GM19238 (cell line): Measurements from ENCODE around the gene MAP2K5.

Experiments
- DNase-seq: peaks from one replicate; pipeline ENCODE4 v3.0.0; 2011; ENCODE audit warnings: low spot score; ENCODE audit not compliant: insufficient read length

MAP2K5 gene

DNA sequence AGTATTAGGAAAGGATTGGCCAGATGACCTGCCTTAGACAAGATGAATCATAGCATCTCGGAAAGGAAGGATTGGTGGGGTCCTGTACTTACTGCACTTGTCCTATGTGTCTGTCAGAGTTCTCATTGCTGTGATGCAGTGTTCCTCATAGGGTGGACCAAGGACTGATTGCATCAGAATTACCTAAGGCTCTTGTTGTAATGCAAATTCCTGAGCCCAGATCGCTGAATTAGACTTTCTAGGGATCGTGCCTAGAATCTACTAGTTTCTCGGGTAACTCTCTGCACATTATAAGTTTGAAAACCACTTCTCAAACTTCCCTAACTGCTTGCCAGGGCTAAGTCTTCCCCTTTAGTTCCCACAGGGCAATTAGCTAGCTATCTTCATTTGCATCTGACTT lies 207.9 kb downstream of the MAP2K5 start:
- no peak for DNase-seq

DNA sequence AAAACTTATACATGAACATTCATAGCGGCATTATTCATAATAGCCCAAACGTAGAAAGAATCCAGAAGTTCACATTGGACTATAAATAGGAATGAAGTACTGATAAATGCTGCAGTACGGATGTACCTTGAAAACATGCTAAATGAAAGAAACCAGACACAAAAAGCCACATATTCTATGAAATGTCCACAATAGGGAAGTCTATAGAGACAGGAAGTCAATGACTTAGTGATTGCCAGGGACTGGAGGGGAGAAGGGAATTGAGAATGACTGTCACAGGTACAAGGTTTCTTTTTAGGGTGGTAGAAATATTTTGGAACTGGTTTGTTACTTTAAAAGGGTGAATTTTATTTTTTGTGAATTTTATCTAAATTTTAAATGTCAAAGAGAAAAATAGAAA lies 211.4 kb downstream of the MAP2K5 start:
- no peak for DNase-seq

DNA sequence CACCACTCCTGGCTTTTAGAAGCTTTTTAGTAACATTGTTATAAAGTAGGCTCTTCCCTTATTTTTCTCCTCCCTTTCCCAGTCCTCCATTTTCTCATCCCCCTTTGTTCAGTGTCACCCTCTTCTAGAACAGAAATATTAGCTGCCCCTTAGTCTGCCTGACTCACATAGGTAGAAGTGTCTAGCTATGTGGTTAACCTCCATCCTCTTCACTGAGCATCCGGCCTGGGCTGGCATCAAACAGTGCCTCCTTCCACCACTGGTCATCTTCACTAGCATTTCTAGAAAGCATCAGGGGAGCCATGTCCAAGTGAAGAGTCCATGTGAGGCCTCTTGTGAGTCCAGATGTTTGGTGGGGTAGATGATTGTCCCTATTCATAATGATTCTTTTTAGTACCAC lies 212.8 kb downstream of the MAP2K5 start:
- DNase-seq = no peak

DNA sequence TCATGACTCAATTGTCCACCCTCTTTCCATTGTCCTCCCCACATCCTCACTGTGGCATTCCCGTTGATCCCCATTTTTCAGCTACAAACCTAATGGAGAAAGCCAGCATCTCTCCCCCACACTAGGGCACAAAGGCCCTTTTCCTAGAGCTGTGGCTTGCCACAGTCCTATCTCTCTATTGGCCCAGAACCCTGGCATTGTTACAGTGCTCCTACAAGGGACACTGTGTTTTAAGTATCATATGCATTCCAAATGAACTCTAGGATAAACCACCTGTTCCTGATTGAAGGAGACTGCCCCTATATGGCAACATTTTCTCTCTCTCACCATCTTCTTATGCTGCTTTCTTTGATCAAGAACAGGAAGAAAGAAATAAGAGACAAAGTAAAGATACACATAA lies 213.4 kb downstream of the MAP2K5 start:
- DNase-seq = no peak

DNA sequence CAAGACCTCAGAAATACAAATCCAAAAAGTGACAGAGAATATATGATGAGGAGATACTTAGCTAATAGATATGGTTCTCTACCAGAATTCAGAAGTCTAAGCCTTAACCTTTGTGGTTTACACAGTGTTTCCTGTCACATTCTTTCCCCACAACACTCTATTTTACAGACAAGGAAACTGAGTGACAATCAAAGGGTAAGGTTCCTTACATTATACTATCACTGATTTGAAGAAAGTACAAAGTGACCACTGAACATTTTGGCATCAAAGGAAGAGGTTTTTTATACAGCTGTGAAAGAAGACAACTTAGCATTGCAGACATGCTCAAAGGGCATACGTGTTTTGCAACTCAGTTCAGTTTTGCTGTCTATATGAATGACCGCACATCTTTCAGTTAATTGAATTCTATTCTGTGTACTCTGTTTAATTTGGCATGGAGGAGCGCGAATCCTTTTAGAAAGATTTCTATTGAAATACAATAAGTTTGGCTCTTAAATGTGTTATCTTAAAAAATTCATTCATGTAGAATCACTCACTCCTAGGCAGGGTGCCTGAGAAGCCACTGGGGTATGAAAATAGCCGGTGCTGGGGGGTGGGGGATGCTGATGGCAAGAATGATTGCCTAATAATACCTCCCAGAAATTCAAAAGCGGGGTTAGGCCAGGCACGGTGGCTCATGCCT lies 216.3 kb downstream of the MAP2K5 start:
- no peak for DNase-seq

DNA sequence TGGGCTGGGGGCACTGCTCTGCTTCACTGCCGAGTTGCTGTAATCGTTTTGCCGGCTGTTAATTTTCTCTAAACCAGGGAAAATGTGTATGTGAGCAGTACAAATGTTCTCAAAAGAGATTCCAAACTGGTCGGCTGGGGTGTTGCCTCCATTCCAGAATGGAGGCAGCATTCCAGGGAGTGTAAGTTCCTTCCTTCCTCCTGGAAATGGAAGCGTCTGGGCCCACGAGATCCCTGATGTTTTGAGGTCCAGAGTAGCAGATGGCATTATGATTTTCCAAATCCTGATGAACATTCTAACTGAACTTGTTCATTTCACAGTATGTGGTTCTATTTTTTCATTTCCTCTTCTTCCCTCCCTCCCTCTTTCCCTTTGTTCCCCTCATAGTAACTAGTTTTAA lies 218.4 kb downstream of the MAP2K5 start:
- DNase-seq = no peak

DNA sequence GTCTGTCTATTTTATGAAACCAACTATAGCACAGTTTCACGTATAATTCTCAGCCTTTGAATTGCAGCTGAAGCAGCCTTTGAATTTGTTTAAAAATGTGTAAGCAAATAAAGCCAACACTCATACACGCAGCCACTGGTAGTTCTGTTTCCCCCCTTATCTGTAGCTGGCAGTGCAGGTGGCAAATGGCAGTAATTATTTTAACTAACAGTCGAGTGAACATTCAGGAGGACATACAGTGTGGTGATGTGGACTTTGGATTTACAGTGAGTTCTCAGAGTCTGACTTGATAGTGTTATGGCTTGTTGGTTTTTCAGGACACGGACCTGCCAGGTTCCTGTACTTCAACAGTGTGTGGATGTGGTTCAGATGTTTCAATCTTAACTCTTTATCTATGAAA lies 218.8 kb downstream of the MAP2K5 start:
- no peak for DNase-seq

DNA sequence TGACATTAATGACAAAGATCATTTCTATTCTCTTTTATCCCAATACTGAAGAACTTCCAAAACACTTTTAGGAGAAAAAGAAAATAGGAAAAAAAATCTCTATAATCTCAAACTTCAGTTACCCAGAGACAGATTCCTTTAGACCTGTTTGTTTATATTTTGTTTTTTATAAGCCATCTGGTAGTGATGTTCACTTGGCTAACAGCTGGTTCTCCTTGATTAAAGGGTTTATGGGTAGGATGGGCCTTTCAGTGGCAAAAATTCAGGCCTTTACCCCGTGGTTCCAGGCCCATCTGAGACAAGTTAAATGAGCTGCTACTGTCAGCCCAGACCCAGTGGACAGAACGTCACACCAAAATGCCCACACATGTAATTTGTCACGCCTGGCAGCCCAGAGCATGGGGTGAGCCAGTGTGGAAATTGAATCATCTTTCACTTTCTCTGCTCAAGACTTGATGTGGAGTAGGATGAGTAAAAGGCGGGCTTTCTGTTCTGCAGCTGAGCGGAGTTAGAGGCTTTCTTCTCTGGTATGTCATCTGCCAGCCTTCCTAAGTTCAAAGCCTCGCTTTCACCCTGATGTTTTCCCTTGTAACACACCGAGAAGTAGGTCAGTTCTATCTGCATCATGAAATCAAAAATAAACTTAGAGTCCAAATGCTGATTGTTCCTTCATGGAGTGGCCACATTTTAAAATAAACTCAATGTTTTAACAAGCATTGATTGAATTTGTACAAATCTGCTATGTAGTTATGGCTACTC lies 220.3 kb downstream of the MAP2K5 start:
- DNase-seq = peak; percentile 48

DNA sequence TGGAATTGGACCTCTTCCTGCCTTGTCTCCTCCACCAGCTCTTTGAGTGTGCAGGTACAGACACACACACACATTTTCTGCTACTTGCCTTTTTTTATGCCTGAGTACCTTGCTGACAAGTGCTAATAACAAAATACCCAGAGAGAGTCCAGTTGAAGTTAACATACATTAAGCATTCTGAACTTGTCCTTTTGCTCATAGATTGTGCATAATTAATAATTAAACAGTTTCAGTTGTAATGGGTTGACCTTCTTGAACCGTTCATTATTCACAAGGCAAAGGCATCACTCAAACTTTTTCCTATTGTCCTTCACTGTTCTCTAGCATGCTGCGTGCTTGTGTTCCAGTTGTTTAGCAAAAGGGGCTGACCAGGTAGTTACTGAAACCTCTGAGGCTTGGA lies 223.2 kb downstream of the MAP2K5 start:
- DNase-seq = no peak

DNA sequence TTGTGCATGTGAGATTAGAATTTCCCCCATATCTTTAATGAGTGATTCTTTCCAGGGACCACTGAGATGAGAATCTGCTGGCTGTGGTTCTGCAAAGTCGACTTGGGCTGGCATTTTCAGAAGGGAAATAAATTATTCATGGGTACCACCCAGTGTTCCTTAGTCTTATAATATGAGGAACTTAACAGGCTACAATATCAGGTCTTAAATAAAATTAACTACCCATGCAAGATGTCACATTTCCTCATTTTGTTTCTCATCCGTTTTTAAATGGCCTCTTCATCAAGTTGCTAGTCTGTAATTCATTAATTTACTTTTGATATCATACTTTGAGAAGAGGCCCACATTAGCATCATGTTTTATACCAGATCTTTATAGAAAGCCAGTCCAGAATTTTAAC lies 224.5 kb downstream of the MAP2K5 start:
- no peak for DNase-seq

DNA sequence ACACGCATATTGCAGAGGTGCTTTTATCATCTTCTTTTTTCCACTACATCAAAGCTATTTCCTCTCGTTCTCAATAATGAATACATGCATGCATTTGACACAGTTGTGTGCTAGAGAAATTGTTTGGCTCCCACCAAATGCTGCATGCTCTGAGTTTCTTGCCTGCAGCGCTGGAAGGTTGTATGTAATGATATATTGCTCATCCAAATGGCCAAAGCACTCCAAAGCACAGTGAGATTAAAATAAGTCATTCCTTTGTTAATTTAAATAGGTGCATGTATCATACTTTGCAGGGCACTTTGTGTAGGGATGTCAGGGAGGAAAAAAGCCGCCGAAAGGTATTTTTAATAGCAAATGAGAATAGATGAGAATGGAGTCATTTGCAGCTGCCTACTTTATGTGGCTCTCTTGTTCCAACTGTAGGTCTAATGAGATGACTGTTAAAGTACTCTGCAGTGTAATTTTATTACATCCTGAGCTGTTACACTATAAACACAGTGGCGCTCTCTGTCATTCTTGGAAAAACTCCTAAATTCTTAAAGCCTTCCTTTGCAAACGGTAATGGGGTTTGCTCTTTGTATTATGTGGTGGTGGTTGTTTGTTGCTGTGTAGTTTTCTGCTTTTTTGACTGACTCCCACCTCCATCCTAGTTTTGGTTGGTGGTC lies 225.9 kb downstream of the MAP2K5 start:
- no peak for DNase-seq

DNA sequence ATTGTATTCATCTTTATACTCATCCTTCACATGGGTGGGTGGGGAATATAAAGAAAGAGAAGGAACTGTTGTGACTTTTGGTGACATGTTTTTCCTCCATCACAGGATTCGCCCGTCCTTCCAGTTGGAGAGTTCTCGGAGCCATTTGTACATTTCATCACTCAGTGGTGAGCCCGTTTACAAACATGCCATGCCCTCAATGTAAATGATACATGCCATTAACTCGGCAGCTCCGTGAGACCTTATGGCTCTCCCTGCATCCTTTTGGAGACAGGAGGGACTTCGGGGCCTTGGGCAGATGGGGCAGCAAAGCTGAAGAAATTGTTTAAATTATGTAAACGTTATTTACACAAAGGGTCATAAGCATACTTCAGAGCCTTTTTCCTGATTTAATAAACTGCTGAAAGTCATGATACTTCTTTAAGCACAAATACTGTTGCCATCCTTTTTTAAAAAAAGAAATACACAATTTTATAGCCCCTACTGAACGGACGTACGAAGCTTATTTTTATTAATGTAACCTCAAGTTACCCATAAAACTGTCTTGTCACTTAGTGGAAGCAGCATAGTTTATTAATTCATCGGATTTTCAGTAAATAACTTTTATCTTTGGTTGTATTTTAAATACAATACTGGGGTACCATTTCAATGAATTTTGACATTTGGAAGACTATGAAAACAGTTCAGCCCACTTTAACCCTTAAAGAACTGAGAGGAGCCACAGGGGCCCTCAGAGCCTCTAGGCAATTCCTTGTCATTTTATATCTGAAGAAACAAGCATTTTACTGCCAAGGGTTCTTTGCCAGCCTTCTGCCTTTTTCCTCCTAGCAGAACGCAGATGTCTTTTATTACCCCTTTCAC lies 227.2 kb downstream of the MAP2K5 start:
- DNase-seq = no peak

DNA sequence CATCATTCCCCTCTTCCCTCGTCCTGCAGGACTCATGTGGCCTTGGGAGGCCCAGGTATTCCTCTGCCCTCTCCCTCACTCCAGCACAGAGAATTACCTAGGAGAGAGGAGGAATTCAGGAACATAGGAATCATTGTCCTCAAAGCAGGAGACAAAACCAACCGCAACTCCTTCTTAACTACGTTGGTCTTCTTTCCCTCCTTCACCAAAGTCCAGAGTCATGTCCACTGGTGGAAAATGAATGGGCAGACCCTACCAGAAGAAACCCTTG lies 227.8 kb downstream of the MAP2K5 start:
- DNase-seq = no peak

DNA sequence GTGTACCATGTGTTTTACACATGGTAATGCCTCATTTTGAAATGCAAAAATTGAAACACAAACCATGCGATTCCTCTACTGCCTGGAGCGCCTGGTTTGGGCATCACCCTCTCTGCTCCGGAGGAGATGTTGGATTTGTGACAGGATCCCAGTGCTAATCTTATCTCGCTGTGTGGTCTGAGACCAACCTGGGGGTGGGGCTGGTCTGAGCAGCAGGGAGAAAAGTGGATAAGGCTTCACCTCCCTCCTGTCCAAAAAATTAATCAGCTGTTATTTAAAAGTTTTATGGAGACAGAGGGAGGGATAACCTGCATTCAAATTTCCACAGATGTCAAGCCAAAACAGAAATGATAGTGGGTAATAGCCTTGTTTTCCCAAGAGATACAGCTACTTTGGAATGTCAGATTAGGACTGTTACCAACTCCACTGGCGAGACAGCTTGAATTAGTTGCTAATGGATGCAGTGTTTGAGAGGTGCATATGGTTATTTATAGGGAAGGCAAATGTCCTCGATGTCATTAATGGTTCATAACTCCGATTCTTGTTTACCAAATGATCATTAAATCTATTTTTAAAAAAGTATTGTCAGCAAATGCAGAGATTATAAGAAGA lies 228.8 kb downstream of the MAP2K5 start:
- no peak for DNase-seq

DNA sequence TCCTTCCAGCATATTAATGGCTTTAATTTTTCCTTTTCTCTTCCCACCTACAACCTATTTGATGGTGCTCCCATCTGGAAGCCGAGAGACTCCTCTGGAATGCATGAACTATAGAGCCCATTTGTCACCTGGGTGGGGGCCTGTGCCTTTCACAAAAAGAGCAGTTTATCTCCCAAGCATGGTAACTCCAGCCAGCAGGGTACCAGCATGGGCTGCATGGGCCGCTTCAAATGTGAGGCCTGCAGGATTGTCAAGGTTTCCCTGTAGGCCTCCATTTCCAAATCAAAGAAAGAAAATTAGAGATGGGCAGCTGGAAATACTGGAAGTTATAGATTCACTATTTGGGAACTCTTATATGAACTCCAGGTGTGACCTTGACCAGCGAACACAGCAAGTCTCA lies 232.1 kb downstream of the MAP2K5 start:
- no peak for DNase-seq

DNA sequence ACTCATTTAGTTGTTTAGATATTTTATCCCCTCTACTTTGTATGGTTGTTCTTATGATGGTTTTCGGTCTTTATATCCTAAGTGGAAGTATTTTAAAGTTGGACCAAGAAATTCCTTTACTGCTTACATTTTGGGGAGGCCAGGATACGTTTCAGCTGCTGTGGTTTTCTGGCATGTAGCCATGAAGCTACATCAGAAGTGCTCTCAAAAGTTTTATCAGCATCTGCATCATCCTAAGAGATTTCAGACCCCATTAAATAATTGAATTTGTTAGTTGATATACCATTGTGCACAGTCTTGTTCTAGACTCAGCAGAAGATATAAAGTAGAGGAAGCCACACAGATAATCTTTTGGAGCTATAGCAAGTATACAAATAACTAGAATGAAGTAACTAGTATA lies 232.7 kb downstream of the MAP2K5 start:
- DNase-seq = no peak

DNA sequence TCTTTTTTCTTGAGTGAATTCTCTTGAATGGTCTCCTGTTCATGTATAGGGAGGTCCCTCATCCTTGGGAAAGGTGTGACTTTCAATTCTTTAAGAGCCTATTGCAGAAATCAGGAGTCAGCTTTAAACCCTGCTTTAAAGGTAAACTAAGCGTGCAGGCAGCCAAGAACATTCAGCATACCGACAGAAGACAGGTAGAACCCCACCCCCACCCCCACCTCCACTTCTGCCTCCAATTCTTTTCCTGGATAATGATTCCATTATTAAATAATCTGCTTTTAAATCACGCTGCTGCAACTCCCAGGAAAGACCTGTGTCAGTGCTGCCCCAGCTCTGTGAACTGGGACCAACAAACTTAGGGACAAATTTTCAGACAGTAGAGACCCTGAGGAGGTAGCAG lies 233.5 kb downstream of the MAP2K5 start:
- DNase-seq = no peak

DNA sequence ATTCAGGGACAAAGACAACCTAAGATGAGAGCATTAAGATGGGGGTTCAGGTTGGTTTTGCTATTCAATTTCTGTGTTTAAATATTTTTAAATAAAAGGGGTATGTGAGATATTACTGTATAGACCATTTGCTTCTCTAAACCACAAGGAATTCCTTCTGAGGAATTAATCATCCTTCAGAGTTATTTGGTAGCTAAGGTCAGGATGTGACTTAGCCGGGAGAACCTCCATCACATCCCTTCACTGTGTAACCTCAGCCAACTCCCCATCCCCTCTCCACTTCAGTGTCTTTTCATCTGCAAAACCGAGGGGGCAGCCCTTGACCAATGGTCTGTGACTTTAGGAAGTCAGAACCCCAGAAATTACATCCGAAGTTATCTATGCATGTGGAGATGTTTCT lies 234.1 kb downstream of the MAP2K5 start:
- no peak for DNase-seq

DNA sequence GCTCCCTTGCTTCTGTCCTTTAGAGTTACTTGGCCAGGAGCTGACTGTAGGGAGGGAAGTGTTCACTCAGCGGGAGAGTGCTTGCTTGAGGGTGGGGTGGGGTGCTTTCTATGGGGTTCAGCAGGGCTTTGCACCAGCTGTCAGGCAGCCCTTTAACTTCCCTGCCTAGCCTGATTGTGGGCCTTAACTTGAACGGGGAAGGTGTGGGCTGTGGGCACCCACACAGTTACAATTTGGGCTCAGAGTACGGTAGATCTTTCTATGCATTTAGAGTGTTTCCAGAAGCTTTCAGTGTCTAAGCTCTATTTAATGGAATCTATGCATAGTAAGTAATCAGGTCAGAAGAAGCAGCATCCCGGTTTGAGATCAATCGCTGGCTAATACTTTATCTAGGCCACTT lies 234.6 kb downstream of the MAP2K5 start:
- DNase-seq = no peak

DNA sequence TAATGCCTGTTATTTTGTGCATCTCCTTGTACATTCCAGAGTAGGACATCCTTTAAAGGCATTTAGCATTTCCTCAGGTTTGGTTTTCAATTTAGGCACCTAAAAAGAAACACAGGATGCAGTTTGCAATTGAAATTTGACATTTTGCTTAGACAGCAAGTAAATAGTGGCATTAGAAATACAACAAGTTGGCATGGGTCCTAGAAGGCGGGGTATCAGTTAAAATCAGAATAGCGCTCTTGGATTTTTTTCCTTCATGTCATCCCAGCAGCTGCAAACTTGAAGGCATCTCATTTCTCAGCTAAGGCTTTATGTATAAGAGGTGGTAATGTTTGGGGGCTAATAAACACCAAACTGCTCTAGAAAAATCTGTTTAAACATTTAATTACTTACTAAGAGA lies 235.3 kb downstream of the MAP2K5 start:
- DNase-seq = no peak

DNA sequence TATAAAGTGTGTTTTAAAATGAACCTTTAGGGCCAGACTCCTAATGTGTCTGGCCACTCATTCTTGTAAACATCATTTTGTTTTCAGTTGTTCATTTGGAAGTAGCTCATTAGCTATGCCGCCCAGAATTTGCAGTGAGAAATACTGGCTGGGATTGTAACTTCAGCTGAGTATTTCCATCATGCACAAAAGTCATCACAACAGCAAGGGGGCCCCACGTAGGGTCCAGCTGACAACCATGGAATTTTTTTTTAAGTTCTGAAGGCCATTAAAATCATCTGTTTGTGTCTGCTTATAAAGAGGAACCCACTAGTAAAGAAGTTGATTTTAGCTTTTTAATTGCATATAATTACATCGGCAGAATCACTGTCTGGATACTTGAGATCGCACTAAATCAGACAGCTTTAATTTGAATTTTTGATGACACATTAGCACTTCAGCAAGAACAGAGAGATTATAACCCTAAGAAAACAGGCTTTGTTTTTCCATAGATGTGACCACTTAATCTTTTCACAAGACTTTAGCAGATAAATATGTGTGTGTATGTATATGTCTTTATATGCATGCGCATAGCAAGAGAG lies 236.6 kb downstream of the MAP2K5 start:
- DNase-seq = no peak
